ENCODE results near the gene ECE1.

ECE1 gene

GRCh38 chr1:21331752-21332478, 41.7 kb upstream of the ECE1 start:
- H3K36me3 ChIP-seq (replicated peaks): no peaks in the 10 kb centered on the region
- H3K4me1 ChIP-seq: peaks cover 13% of the 10 kb centered on the region
- no peaks in the 10 kb centered on the region for H3K9me3 ChIP-seq
- in situ Hi-C loops (cut with MboI; ENCODE audit: low sequenced_read_pairs): no loop called here
- H3K27me3 ChIP-seq (ENCODE audit: low read depth): no peaks in the 10 kb centered on the region
- H3K4me3 ChIP-seq: no peak overlapping the region
- DNase-seq (ENCODE audit: low spot score in 2 of 2): no peak

GRCh38 chr1:21330544-21330943, 40.3 kb upstream of the ECE1 start:
- Histone ChIP-seq H3K9me3 (no peaks in the 10 kb centered on the region), H3K27me3 (ENCODE audit: low read depth) (no peaks in the 10 kb centered on the region), H3K4me1 (peaks cover 9% of the 10 kb centered on the region), H3K4me3 (no peak overlapping the region), H3K36me3 (replicated peaks) (no peaks in the 10 kb centered on the region)
- DNase-seq (ENCODE audit: low spot score in 2 of 2): no peak
- in situ Hi-C loops (cut with MboI; ENCODE audit: low sequenced_read_pairs): no loop called here

GRCh38 chr1:21329209-21329844, 39.1 kb upstream of the ECE1 start:
- in situ Hi-C loops (cut with MboI; ENCODE audit: low sequenced_read_pairs): no loop called here
- H3K36me3 ChIP-seq (replicated peaks): no peaks in the 10 kb centered on the region
- H3K27me3 ChIP-seq (ENCODE audit: low read depth): no peaks in the 10 kb centered on the region
- peaks cover 7% of the 10 kb centered on the region for H3K4me1 ChIP-seq
- no peak for DNase-seq (ENCODE audit: low spot score in 2 of 2)
- H3K9me3 ChIP-seq: no peaks in the 10 kb centered on the region
- H3K4me3 ChIP-seq: no peak overlapping the region

- Histone ChIP-seq H3K4me1 (peaks cover 16% of the 10 kb centered on the region), H3K4me3 (no peak overlapping the region), H3K27me3 (ENCODE audit: low read depth) (no peaks in the 10 kb centered on the region), H3K9me3 (no peaks in the 10 kb centered on the region), H3K36me3 (replicated peaks) (no peaks in the 10 kb centered on the region)
- in situ Hi-C loops (cut with MboI; ENCODE audit: low sequenced_read_pairs): no loop called here
- no peak for DNase-seq (ENCODE audit: low spot score in 2 of 2)
Measured at GRCh38 chr1:21327566-21328323, 37.5 kb upstream of the ECE1 start.

GRCh38 chr1:21326861-21327344, 36.6 kb upstream of the ECE1 start:
- in situ Hi-C loops (cut with MboI; ENCODE audit: low sequenced_read_pairs): no loop called here
- H3K4me1 ChIP-seq: peaks cover 12% of the 10 kb centered on the region
- DNase-seq (ENCODE audit: low spot score in 2 of 2): no peak

GRCh38 chr1:21325731-21326387, 35.6 kb upstream of the ECE1 start:
- no peak for DNase-seq (ENCODE audit: low spot score in 2 of 2)
- H3K4me3 ChIP-seq: no peak overlapping the region
- H3K4me1 ChIP-seq: peaks cover 9% of the 10 kb centered on the region; the same call in 1 of the 2 replicates

More at GRCh38 chr1:21326861-21327344, 36.6 kb upstream of the ECE1 start:
- Histone ChIP-seq H3K4me3 (no peak overlapping the region), H3K9me3 (no peaks in the 10 kb centered on the region), H3K36me3 (replicated peaks) (no peaks in the 10 kb centered on the region), H3K27me3 (ENCODE audit: low read depth) (no peaks in the 10 kb centered on the region)

GRCh38 chr1:21325231-21325718, 35.0 kb upstream of the ECE1 start:
- no peak for DNase-seq (ENCODE audit: low spot score in 2 of 2)
- peaks cover 9% of the 10 kb centered on the region; the same call in 1 of the 2 replicates for H3K4me1 ChIP-seq
- no peak overlapping the region for H3K4me3 ChIP-seq
- H3K9me3 ChIP-seq: no peaks in the 10 kb centered on the region
- H3K27me3 ChIP-seq (ENCODE audit: low read depth): no peaks in the 10 kb centered on the region
- no peaks in the 10 kb centered on the region for H3K36me3 ChIP-seq (replicated peaks)
- in situ Hi-C loops (cut with MboI; ENCODE audit: low sequenced_read_pairs): no loop called here

More at GRCh38 chr1:21325731-21326387, 35.6 kb upstream of the ECE1 start:
- in situ Hi-C loops (cut with MboI; ENCODE audit: low sequenced_read_pairs): no loop called here
- Histone ChIP-seq H3K36me3 (replicated peaks) (no peaks in the 10 kb centered on the region), H3K27me3 (ENCODE audit: low read depth) (no peaks in the 10 kb centered on the region), H3K9me3 (no peaks in the 10 kb centered on the region)

GRCh38 chr1:21324368-21325141, 34.3 kb upstream of the ECE1 start:
- H3K4me3 ChIP-seq: no peak overlapping the region
- peaks cover 9% of the 10 kb centered on the region; the same call in 1 of the 2 replicates for H3K4me1 ChIP-seq
- H3K36me3 ChIP-seq (replicated peaks): no peaks in the 10 kb centered on the region
- no peaks in the 10 kb centered on the region for H3K27me3 ChIP-seq (ENCODE audit: low read depth)
- in situ Hi-C loops (cut with MboI; ENCODE audit: low sequenced_read_pairs): no loop called here
- no peak for DNase-seq (ENCODE audit: low spot score in 2 of 2)
- no peaks in the 10 kb centered on the region for H3K9me3 ChIP-seq

- Histone ChIP-seq H3K27me3 (ENCODE audit: low read depth) (no peaks in the 10 kb centered on the region), H3K9me3 (no peaks in the 10 kb centered on the region), H3K4me3 (no peak overlapping the region), H3K36me3 (replicated peaks) (no peaks in the 10 kb centered on the region), H3K4me1 (peaks cover 12% of the 10 kb centered on the region)
- DNase-seq (ENCODE audit: low spot score in 2 of 2): peak in 1 of 2 experiments; percentile 54
- in situ Hi-C loops (cut with MboI; ENCODE audit: low sequenced_read_pairs): no loop called here
Measured at GRCh38 chr1:21323091-21323490, 32.8 kb upstream of the ECE1 start.

GRCh38 chr1:21322681-21323016, 32.4 kb upstream of the ECE1 start:
- H3K4me1 ChIP-seq: peaks cover 12% of the 10 kb centered on the region
- H3K9me3 ChIP-seq: no peaks in the 10 kb centered on the region
- H3K4me3 ChIP-seq: no peak overlapping the region
- DNase-seq (ENCODE audit: low spot score in 2 of 2): no peak
- H3K27me3 ChIP-seq (ENCODE audit: low read depth): no peaks in the 10 kb centered on the region
- no peaks in the 10 kb centered on the region for H3K36me3 ChIP-seq (replicated peaks)
- in situ Hi-C loops (cut with MboI; ENCODE audit: low sequenced_read_pairs): no loop called here

GRCh38 chr1:21321963-21322680, 31.9 kb upstream of the ECE1 start:
- H3K9me3 ChIP-seq: no peaks in the 10 kb centered on the region
- in situ Hi-C loops (cut with MboI; ENCODE audit: low sequenced_read_pairs): no loop called here
- H3K27me3 ChIP-seq (ENCODE audit: low read depth): no peaks in the 10 kb centered on the region
- no peaks in the 10 kb centered on the region for H3K36me3 ChIP-seq (replicated peaks)
- no peak overlapping the region for H3K4me3 ChIP-seq
- peaks cover 12% of the 10 kb centered on the region for H3K4me1 ChIP-seq
- DNase-seq (ENCODE audit: low spot score in 2 of 2): no peak

GRCh38 chr1:21320410-21321108, 30.3 kb upstream of the ECE1 start:
- Histone ChIP-seq H3K4me3 (no peak overlapping the region), H3K9me3 (no peaks in the 10 kb centered on the region), H3K4me1 (peaks cover 12% of the 10 kb centered on the region), H3K36me3 (replicated peaks) (no peaks in the 10 kb centered on the region), H3K27me3 (ENCODE audit: low read depth) (no peaks in the 10 kb centered on the region)
- in situ Hi-C loops (cut with MboI; ENCODE audit: low sequenced_read_pairs): no loop called here
- no peak for DNase-seq (ENCODE audit: low spot score in 2 of 2)

Data from HAP-1 (cell line).